SJSA1 (cell line): ENCODE measurements around the gene CACNA2D3. TPM values are rescaled to one million over a fixed set of nuclear protein-coding genes. Genes with fewer than 3 reads are reported as not detected.
A peak's percentile ranks its signal among the peaks of the same experiment; 100 is the strongest.

Experiments used
- DNase-seq, 2 experiments: peaks; one replicate each; pipeline ENCODE4 v3.0.0-alpha.2; 2015 to 2020; ENCODE audit warnings: low spot score in 2 of 2, low read depth in 1 of 2
- H3K27ac ChIP-seq: fragments of 250-450 bp; sonication (Bioruptor Pico); 2 replicates; pipeline ENCODE4 v1.5.1; 2020; ENCODE audit warnings: mild to moderate bottlenecking, moderate library complexity
- H3K27me3 ChIP-seq: fragments of 250-450 bp; sonication (Bioruptor Pico); replicated peaks from 2 replicates; pipeline ENCODE4 v1.5.1; 2020; ENCODE audit warnings: mild to moderate bottlenecking, moderate library complexity
- H3K36me3 ChIP-seq: fragments of 250-450 bp; sonication (Bioruptor Pico); 2 replicates; pipeline ENCODE4 v1.5.1; 2020; ENCODE audit warnings: mild to moderate bottlenecking
- H3K4me1 ChIP-seq: fragments of 250-450 bp; sonication (Bioruptor Pico); replicated peaks from 2 replicates; pipeline ENCODE4 v1.6.1; 2021; ENCODE audit warnings: mild to moderate bottlenecking
- H3K4me3 ChIP-seq: fragments of 250-450 bp; sonication (Bioruptor Pico); 2 replicates; pipeline ENCODE4 v1.5.1; 2020; ENCODE audit warnings: mild to moderate bottlenecking
- H3K9me3 ChIP-seq: fragments of 250-450 bp; sonication (Bioruptor Pico); replicated peaks from 2 replicates; pipeline ENCODE4 v1.5.1; 2020; ENCODE audit warnings: mild to moderate bottlenecking
- total RNA-seq: library from RNA; depleted of rRNA; stranded (reverse); fragments of >200 nt; shearing (Covaris generic); gene quantifications from 2 replicates; pipeline ENCODE4 v1.2.3, GENCODE V29; 2014

Gene CACNA2D3
- total RNA-seq, 1 experiment from 2014 or later = not detected

- Histone ChIP-seq H3K4me1 (peaks cover 4% of the 10 kb centered on the region), H3K27me3 (peaks cover 50% of the 10 kb centered on the region), H3K9me3 (no peaks in the 10 kb centered on the region), H3K27ac (no peak overlapping the region), H3K36me3 (no peaks in the 10 kb centered on the region), H3K4me3 (no peak overlapping the region)
- no peak for DNase-seq
These were observed 1.5 kb upstream of the CACNA2D3 start for GRCh38 chr3:54120657-54121413.

GRCh38 chr3:54121414-54122323 lies 683 bp upstream of the CACNA2D3 start:
- Histone ChIP-seq H3K36me3 (no peaks in the 10 kb centered on the region), H3K27me3 (peaks cover 56% of the 10 kb centered on the region), H3K9me3 (no peaks in the 10 kb centered on the region), H3K4me3 (peak overlapping the region; percentile 6; the same call in 1 of the 2 replicates), H3K4me1 (peaks cover 4% of the 10 kb centered on the region), H3K27ac (no peak overlapping the region)
- DNase-seq = no peak

- H3K4me3 ChIP-seq = no peak overlapping the region
- peaks cover 60% of the 10 kb centered on the region for H3K27me3 ChIP-seq
- H3K4me1 ChIP-seq = peaks cover 4% of the 10 kb centered on the region
- no peaks in the 10 kb centered on the region for H3K9me3 ChIP-seq
- H3K27ac ChIP-seq = no peak overlapping the region
- no peak for DNase-seq
- no peaks in the 10 kb centered on the region for H3K36me3 ChIP-seq
These were observed 837 bp downstream of the CACNA2D3 start for GRCh38 chr3:54123003-54123775.

- H3K36me3 ChIP-seq = no peaks in the 10 kb centered on the region
- no peak overlapping the region for H3K27ac ChIP-seq
- no peak for DNase-seq
- H3K4me1 ChIP-seq = peaks cover 4% of the 10 kb centered on the region
- H3K27me3 ChIP-seq = peaks cover 60% of the 10 kb centered on the region
- no peak overlapping the region for H3K4me3 ChIP-seq
- no peaks in the 10 kb centered on the region for H3K9me3 ChIP-seq
These were observed 1.4 kb downstream of the CACNA2D3 start for GRCh38 chr3:54123776-54124196.

GRCh38 chr3:54125300-54125699 lies 2.9 kb downstream of the CACNA2D3 start:
- H3K4me1 ChIP-seq = peaks cover 4% of the 10 kb centered on the region
- no peaks in the 10 kb centered on the region for H3K36me3 ChIP-seq
- no peak overlapping the region for H3K27ac ChIP-seq
- no peaks in the 10 kb centered on the region for H3K9me3 ChIP-seq
- H3K4me3 ChIP-seq = no peak overlapping the region
- peaks cover 56% of the 10 kb centered on the region for H3K27me3 ChIP-seq
- DNase-seq = no peak

- H3K36me3 ChIP-seq = no peaks in the 10 kb centered on the region
- peaks cover 43% of the 10 kb centered on the region for H3K27me3 ChIP-seq
- no peak overlapping the region for H3K4me3 ChIP-seq
- DNase-seq = no peak
- H3K4me1 ChIP-seq = peaks cover 1% of the 10 kb centered on the region
- H3K27ac ChIP-seq = no peak overlapping the region
- no peaks in the 10 kb centered on the region for H3K9me3 ChIP-seq
These were observed 4.2 kb downstream of the CACNA2D3 start for GRCh38 chr3:54126551-54126950.

GRCh38 chr3:54127499-54128056 lies 5.2 kb downstream of the CACNA2D3 start:
- Histone ChIP-seq H3K36me3 (no peaks in the 10 kb centered on the region), H3K27me3 (peaks cover 37% of the 10 kb centered on the region), H3K4me1 (no peaks in the 10 kb centered on the region), H3K9me3 (no peaks in the 10 kb centered on the region), H3K4me3 (no peak overlapping the region), H3K27ac (no peak overlapping the region)
- no peak for DNase-seq

GRCh38 chr3:54131026-54131605 lies 8.8 kb downstream of the CACNA2D3 start:
- Histone ChIP-seq H3K9me3 (no peaks in the 10 kb centered on the region), H3K4me3 (no peak overlapping the region), H3K36me3 (no peaks in the 10 kb centered on the region), H3K4me1 (no peaks in the 10 kb centered on the region), H3K27ac (no peak overlapping the region), H3K27me3 (0 out of 2 replicates have a peak, but pooled peaks cover 6% of the 10 kb centered on the region)
- DNase-seq = no peak

GRCh38 chr3:54131890-54132289 lies 9.5 kb downstream of the CACNA2D3 start:
- H3K27me3 ChIP-seq = peaks cover 1% of the 10 kb centered on the region; the same call in 1 of the 2 replicates
- no peak overlapping the region for H3K4me3 ChIP-seq
- no peak overlapping the region for H3K27ac ChIP-seq

GRCh38 chr3:54132685-54133084 lies 10.3 kb downstream of the CACNA2D3 start:
- H3K4me3 ChIP-seq = no peak overlapping the region
- H3K36me3 ChIP-seq = no peaks in the 10 kb centered on the region
- no peak for DNase-seq
- no peaks in the 10 kb centered on the region for H3K9me3 ChIP-seq
- H3K4me1 ChIP-seq = no peaks in the 10 kb centered on the region
- no peaks in the 10 kb centered on the region; the same call in 1 of the 2 replicates for H3K27me3 ChIP-seq
- H3K27ac ChIP-seq = no peak overlapping the region

More at GRCh38 chr3:54131890-54132289, 9.5 kb downstream of the CACNA2D3 start:
- DNase-seq = no peak
- Histone ChIP-seq H3K36me3 (no peaks in the 10 kb centered on the region), H3K9me3 (no peaks in the 10 kb centered on the region), H3K4me1 (no peaks in the 10 kb centered on the region)

- H3K27ac ChIP-seq = no peak overlapping the region
- DNase-seq = no peak
- no peaks in the 10 kb centered on the region for H3K4me1 ChIP-seq
- no peak overlapping the region for H3K4me3 ChIP-seq
- no peaks in the 10 kb centered on the region; the same call in 1 of the 2 replicates for H3K27me3 ChIP-seq
- H3K9me3 ChIP-seq = no peaks in the 10 kb centered on the region
- H3K36me3 ChIP-seq = no peaks in the 10 kb centered on the region
These were observed 10.8 kb downstream of the CACNA2D3 start for GRCh38 chr3:54133196-54133595.

GRCh38 chr3:54134155-54134554 lies 11.8 kb downstream of the CACNA2D3 start:
- H3K4me3 ChIP-seq = no peak overlapping the region
- no peak overlapping the region for H3K27ac ChIP-seq
- H3K9me3 ChIP-seq = no peaks in the 10 kb centered on the region
- no peaks in the 10 kb centered on the region for H3K4me1 ChIP-seq
- H3K36me3 ChIP-seq = no peaks in the 10 kb centered on the region
- DNase-seq = no peak
- no peaks in the 10 kb centered on the region; the same call in 1 of the 2 replicates for H3K27me3 ChIP-seq

- Histone ChIP-seq H3K36me3 (no peaks in the 10 kb centered on the region), H3K9me3 (no peaks in the 10 kb centered on the region), H3K4me1 (no peaks in the 10 kb centered on the region), H3K4me3 (no peak overlapping the region), H3K27me3 (no peaks in the 10 kb centered on the region; the same call in 1 of the 2 replicates), H3K27ac (no peak overlapping the region)
- DNase-seq = no peak
These were observed 12.4 kb downstream of the CACNA2D3 start for GRCh38 chr3:54134713-54135112.
